ENCODE measurements around the gene ANKRD13D. TPM values are rescaled to one million over a fixed set of nuclear protein-coding genes. Genes with fewer than 3 reads are reported as not detected.

Gene ANKRD13D
- polyA plus RNA-seq, 1 experiment: 14.4 TPM

DNA sequence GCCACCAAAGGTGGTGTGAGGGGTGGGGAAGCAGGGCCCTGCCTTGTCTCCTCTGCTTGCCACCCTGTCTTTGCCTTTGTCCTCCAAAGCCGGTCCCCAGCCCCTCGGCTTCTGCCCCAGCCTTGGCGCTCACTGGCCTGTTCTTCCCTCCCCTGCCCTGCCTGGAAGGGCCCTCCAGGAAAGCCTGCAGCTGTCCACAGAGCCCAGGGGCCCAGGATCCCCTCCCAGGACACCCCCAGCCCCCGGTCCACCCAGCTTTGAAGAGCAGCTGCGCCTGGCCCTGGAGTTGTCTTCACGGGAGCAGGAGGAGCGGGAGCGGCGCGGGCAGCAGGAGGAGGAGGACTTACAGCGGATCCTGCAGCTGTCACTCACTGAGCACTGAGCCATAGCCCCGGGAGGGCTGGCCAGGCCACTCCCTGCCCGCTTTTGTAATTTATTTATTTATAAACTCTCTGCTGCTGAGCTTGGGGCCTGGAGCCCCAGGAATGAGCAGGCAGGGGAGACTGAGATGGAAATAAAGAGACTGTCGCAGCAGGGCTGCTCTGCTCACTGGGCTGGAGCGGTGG lies 12.9 kb downstream of the ANKRD13D start:
- Histone ChIP-seq H3K27ac (ENCODE audit: low read depth, low read length) (no peak overlapping the region), H3K27me3 (ENCODE audit: control insufficient read depth, insufficient read depth, low read length) (no peaks in the 10 kb centered on the region), H3K9me3 (ENCODE audit: control insufficient read depth, insufficient read depth, low read length) (no peaks in the 10 kb centered on the region; the same call in 1 of the 2 replicates), H3K4me3 (ENCODE audit: low read depth, low read length) (no peak overlapping the region)
- POLR2A ChIA-PET: interaction anchor here (0.6 to 2.1 kb wide), 5 partner anchors 12 to 62 kb away, joined by 3 to 13 read pairs (median 4); partner anchors contain the start of gene ANKRD13D
- TF ChIP-seq, protein P1, sequence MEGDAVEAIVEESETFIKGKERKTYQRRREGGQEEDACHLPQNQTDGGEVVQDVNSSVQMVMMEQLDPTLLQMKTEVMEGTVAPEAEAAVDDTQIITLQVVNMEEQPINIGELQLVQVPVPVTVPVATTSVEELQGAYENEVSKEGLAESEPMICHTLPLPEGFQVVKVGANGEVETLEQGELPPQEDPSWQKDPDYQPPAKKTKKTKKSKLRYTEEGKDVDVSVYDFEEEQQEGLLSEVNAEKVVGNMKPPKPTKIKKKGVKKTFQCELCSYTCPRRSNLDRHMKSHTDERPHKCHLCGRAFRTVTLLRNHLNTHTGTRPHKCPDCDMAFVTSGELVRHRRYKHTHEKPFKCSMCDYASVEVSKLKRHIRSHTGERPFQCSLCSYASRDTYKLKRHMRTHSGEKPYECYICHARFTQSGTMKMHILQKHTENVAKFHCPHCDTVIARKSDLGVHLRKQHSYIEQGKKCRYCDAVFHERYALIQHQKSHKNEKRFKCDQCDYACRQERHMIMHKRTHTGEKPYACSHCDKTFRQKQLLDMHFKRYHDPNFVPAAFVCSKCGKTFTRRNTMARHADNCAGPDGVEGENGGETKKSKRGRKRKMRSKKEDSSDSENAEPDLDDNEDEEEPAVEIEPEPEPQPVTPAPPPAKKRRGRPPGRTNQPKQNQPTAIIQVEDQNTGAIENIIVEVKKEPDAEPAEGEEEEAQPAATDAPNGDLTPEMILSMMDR (IDR thresholded peaks at IDR 0.05; ENCODE audit: low read depth, low read length): no peak
- CTCF ChIA-PET: interaction anchor here (0.8 to 2.0 kb wide), 3 partner anchors 15 to 80 kb away, joined by 3 to 7 read pairs (median 7); no protein-coding TSS in a partner anchor
- peak; percentile 33 for DNase-seq (ENCODE audit: low read depth, low spot score)

DNA sequence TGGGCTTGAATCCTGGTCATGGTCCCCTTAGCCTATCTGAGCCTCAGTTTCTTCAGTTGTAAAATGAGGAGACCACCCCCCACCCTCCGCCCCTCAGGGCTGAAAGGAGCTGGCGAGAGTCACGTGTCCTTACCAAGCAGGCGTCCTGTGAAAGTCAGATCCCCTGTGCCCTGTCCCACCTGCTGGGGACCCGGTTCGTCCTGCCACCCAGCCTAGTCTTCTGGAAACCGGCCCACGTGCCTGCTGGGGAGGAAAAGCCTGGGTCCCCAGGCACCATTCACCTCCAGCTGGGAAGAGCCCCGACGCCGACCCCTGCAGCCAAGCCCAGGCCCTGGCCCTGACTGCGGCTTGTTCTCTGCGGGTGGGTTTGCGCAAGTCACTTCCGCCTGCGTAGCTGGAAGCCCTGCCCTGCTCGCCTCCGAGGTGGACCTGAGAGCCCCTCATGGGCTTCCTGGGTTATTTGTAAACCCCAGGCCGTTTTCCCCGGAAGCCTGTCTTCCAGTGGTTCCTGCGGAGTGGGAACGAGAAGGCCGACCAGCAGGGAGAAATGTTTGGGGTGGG lies 13.5 kb downstream of the ANKRD13D start:
- CTCF ChIA-PET: interaction anchor here (0.8 to 2.0 kb wide), 4 partner anchors 15 to 79 kb away, joined by 3 to 7 read pairs (median 6); no protein-coding TSS in a partner anchor
- TF ChIP-seq, protein P1 (IDR thresholded peaks at IDR 0.05; ENCODE audit: low read depth, low read length): no peak
- no peak for DNase-seq (ENCODE audit: low read depth, low spot score)
- Histone ChIP-seq H3K27ac (ENCODE audit: low read depth, low read length) (peak overlapping the region; percentile 21), H3K9me3 (ENCODE audit: control insufficient read depth, insufficient read depth, low read length) (no peaks in the 10 kb centered on the region; the same call in 1 of the 2 replicates), H3K4me3 (ENCODE audit: low read depth, low read length) (peak overlapping the region; percentile 79), H3K27me3 (ENCODE audit: control insufficient read depth, insufficient read depth, low read length) (no peaks in the 10 kb centered on the region)
- POLR2A ChIA-PET: interaction anchor here (0.6 to 2.1 kb wide), 9 partner anchors 10 to 84 kb away, joined by 3 to 13 read pairs (median 4); partner anchors contain the start of gene ANKRD13D

DNA sequence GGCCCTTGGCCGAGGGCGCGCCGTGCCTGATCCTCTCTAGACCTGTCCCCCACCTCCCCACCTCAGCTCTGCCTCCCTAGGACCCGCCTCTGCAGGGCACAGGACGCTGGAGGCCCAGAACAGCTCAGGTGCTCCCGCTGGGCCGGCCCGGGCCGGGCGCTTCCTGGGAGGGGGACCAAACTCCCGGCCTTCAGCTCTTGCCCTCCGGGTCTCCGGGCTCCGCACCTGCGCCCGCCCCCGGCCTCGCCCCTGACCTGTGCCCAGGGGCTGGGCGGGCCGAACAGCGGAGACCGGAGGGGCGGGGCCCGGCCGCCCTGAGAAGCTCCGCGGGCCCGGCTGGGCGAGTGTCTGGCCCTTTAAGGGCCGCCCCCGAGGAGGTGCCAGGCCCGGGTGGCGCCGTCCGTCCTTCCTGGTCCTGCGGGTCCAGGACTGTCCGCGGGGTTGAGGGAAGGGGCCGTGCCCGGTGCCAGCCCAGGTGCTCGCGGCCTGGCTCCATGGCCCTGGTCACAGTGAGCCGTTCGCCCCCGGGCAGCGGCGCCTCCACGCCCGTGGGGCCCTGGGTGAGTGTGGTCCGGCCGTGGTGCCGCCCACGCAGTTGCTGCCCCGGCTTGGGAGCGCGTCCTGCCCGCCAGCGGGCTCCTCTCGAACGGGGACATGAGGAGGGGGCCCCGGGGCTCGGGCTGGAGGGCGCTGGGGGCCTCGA lies 14.2 kb downstream of the ANKRD13D start, which contains the start of gene SSH3:
Gene SSH3 (plus strand): TSS at position 399 of the 703 bp plus-strand sequence. CDS start 96 bp downstream, at position 495.
- CTCF ChIA-PET: interaction anchor here (0.9 to 2.0 kb wide), 3 partner anchors 14 to 41 kb away, joined by 5 to 7 read pairs (median 7); no protein-coding TSS in a partner anchor
- no peak for DNase-seq (ENCODE audit: low read depth, low spot score)
- peak within 1 kb of the TSS; percentile 21 for H3K27ac ChIP-seq (ENCODE audit: low read depth, low read length)
- POLR2A ChIA-PET: interaction anchor here (0.6 to 2.1 kb wide), 8 partner anchors 10 to 83 kb away, joined by 3 to 13 read pairs (median 4); partner anchors contain the start of gene ANKRD13D
- TF ChIP-seq, protein P1 (IDR thresholded peaks at IDR 0.05; ENCODE audit: low read depth, low read length): no peak
- H3K9me3 ChIP-seq (ENCODE audit: control insufficient read depth, insufficient read depth, low read length): no peaks in the 10 kb centered on the region; the same call in 1 of the 2 replicates
- H3K4me3 ChIP-seq (ENCODE audit: low read depth, low read length): peak within 1 kb of the TSS; percentile 79
- no peaks in the 10 kb centered on the region for H3K27me3 ChIP-seq (ENCODE audit: control insufficient read depth, insufficient read depth, low read length)

DNA sequence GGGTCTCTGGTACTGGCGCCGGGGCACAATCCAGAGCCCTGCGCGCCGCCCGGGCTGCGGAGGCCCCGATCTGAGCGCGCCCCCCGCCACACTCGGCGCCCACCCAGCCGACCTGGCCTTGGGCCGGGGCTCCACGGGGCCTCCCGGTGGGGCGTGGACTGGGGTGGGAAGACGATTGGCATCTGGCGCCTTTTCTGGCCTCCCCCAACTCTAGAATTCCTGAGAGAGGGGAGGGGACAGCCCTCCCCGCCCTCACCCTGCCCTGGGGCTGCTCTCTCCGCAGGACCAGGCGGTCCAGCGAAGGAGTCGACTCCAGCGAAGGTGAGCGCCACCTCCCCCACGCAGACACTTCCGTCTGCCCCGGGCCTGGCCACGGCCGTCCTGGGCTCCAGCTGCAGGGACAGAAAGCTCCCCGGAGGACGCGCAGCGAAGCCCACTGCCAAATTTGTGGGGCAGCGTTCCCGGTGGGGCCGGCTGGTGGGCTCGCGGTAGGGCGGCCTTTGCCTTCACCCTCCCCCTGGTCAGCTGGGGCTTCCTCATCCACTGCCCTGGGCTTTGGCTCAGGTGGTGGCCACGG lies 14.8 kb downstream of the ANKRD13D start:
- TF ChIP-seq, protein P1 (IDR thresholded peaks at IDR 0.05; ENCODE audit: low read depth, low read length): no peak
- Histone ChIP-seq H3K27me3 (ENCODE audit: control insufficient read depth, insufficient read depth, low read length) (no peaks in the 10 kb centered on the region), H3K27ac (ENCODE audit: low read depth, low read length) (no peak overlapping the region), H3K9me3 (ENCODE audit: control insufficient read depth, insufficient read depth, low read length) (no peaks in the 10 kb centered on the region; the same call in 1 of the 2 replicates), H3K4me3 (ENCODE audit: low read depth, low read length) (peak overlapping the region; percentile 79)
- POLR2A ChIA-PET: interaction anchor here (0.8 to 2.1 kb wide), 4 partner anchors 14 to 64 kb away, joined by 4 to 13 read pairs (median 4); partner anchors contain the start of gene ANKRD13D
- CTCF ChIA-PET: interaction anchor here (2.0 to 2.3 kb wide), 2 partner anchors 13 to 14 kb away, joined by 7 to 9 read pairs; no protein-coding TSS in a partner anchor
- no peak for DNase-seq (ENCODE audit: low read depth, low spot score)

All from AG04450 (cell line).